GM21786 (cell line): ENCODE results near the gene THSD4.

ENCODE experiments used
- ATAC-seq: cut with Tn5 transposase; IDR thresholded peaks from one replicate; pipeline ENCODE4 v1.9.1; 2021; ENCODE audit not compliant: unreplicated experiment

THSD4 gene

GRCh38 chr15:71756599-71757352, 641.5 kb downstream of the THSD4 start:
- ATAC-seq = no peak

- ATAC-seq = no peak
Observed at GRCh38 chr15:71757741-71758530, 642.7 kb downstream of the THSD4 start.

- ATAC-seq = no peak
Observed at GRCh38 chr15:71758711-71759110, 643.4 kb downstream of the THSD4 start.

GRCh38 chr15:71760852-71761251, 645.6 kb downstream of the THSD4 start:
- no peak for ATAC-seq

- no peak for ATAC-seq
Observed at GRCh38 chr15:71761649-71762048, 646.4 kb downstream of the THSD4 start.

GRCh38 chr15:71768184-71768583, 652.9 kb downstream of the THSD4 start:
- ATAC-seq = no peak

GRCh38 chr15:71773206-71773859, 658.1 kb downstream of the THSD4 start:
- no peak for ATAC-seq

GRCh38 chr15:71775856-71776255, 660.6 kb downstream of the THSD4 start:
- ATAC-seq = no peak

GRCh38 chr15:71776304-71776703, 661.0 kb downstream of the THSD4 start:
- ATAC-seq = no peak

- no peak for ATAC-seq
Observed at GRCh38 chr15:71777216-71777943, 662.1 kb downstream of the THSD4 start.

- no peak for ATAC-seq
Observed at GRCh38 chr15:71779073-71779797, 664.0 kb downstream of the THSD4 start.

- ATAC-seq = no peak
Observed at GRCh38 chr15:71780115-71780976, 665.1 kb downstream of the THSD4 start.

- no peak for ATAC-seq
Observed at GRCh38 chr15:71781179-71781964, 666.1 kb downstream of the THSD4 start.

GRCh38 chr15:71781965-71782265, 666.6 kb downstream of the THSD4 start:
- ATAC-seq = no peak

- ATAC-seq = no peak
Observed at GRCh38 chr15:71782422-71783165, 667.3 kb downstream of the THSD4 start.

GRCh38 chr15:71784719-71785118, 669.4 kb downstream of the THSD4 start:
- no peak for ATAC-seq

GRCh38 chr15:71785996-71786395, 670.7 kb downstream of the THSD4 start:
- ATAC-seq = no peak

- ATAC-seq = no peak
Observed at GRCh38 chr15:71786673-71787072, 671.4 kb downstream of the THSD4 start.
